Measurements from ENCODE around the gene EMC7.

- TF ChIP-seq EZH2 (IDR thresholded peaks at IDR 0.05; ENCODE audit: borderline replicate concordance, insufficient read depth, low read depth, low read length, poor library complexity, severe bottlenecking): no peak
- no peak for TF ChIP-seq CTCF (IDR thresholded peaks at IDR 0.05)
Observed at GRCh38 chr15:34059476-34059875, 42.2 kb downstream of the EMC7 start.

Data from B cell (primary cell).